GM23338 (cell line): ENCODE measurements around the gene FAM118B. TPM values are rescaled to one million over a fixed set of nuclear protein-coding genes. Genes with fewer than 3 reads are reported as not detected.

Experiments
- ATAC-seq: fragments of 200-7000 bp; cut with Tn5 transposase; 3 replicates; pipeline ENCODE4 v1.9.1; 2020
- DNase-seq: peaks from one replicate; pipeline ENCODE4 v3.0.0-alpha.2; 2015; ENCODE audit warnings: low spot score
- H2AFZ ChIP-seq: fragments of 200-600 bp; sonication (generic); 2 replicates; pipeline ENCODE4 v1.8.0; 2016; ENCODE audit warnings: antibody characterized with exemption, mild to moderate bottlenecking, moderate library complexity
- H3F3A ChIP-seq: fragments of 200-600 bp; sonication (generic); replicated peaks from 2 replicates; pipeline ENCODE4 v1.8.0; 2017; ENCODE audit warnings: antibody characterized with exemption, mixed run types, low read depth
- H3K27ac ChIP-seq: fragments of 200-600 bp; sonication (generic); 2 replicates; pipeline ENCODE4 v1.6.1; 2016; ENCODE audit warnings: low read depth
- H3K27me3 ChIP-seq: fragments of 200-600 bp; sonication (generic); 2 replicates; pipeline ENCODE4 v1.8.0; 2016; ENCODE audit warnings: mild to moderate bottlenecking, mixed run types, moderate library complexity; ENCODE audit not compliant: insufficient read depth
- H3K36me3 ChIP-seq: fragments of 200-600 bp; sonication (generic); 2 replicates; pipeline ENCODE4 v1.8.0; 2016; ENCODE audit warnings: mild to moderate bottlenecking; ENCODE audit not compliant: insufficient read depth
- H3K4me1 ChIP-seq: fragments of 200-600 bp; sonication (generic); 2 replicates; pipeline ENCODE4 v1.8.0; 2016; ENCODE audit warnings: mild to moderate bottlenecking, moderate library complexity; ENCODE audit not compliant: insufficient read depth
- H3K4me2 ChIP-seq: fragments of 200-600 bp; sonication (generic); 2 replicates; pipeline ENCODE4 v1.7.1; 2017; ENCODE audit warnings: mixed run types
- H3K4me3 ChIP-seq: fragments of 200-600 bp; sonication (generic); 2 replicates; pipeline ENCODE4 v1.6.1; 2016; ENCODE audit warnings: mixed run types
- H3K79me2 ChIP-seq: fragments of 200-600 bp; sonication (generic); replicated peaks from 2 replicates; pipeline ENCODE4 v1.8.0; 2017; ENCODE audit warnings: mild to moderate bottlenecking; ENCODE audit not compliant: insufficient read depth
- H3K9me2 ChIP-seq: fragments of 200-600 bp; sonication (generic); 2 replicates; pipeline ENCODE4 v1.8.0; 2017; ENCODE audit not compliant: insufficient read depth
- H4K20me1 ChIP-seq: fragments of 200-600 bp; sonication (generic); replicated peaks from 2 replicates; pipeline ENCODE4 v1.8.0; 2017; ENCODE audit warnings: mild to moderate bottlenecking; ENCODE audit not compliant: insufficient read depth
- H3K27ac Mint-ChIP-seq: 2 replicates; pipeline ENCODE4 v1.8.0; 2020; ENCODE audit warnings: inconsistent platforms, mild to moderate bottlenecking, moderate library complexity, mixed read lengths
- H3K27me3 Mint-ChIP-seq: 3 replicates; pipeline ENCODE4 v1.8.0; 2022; ENCODE audit warnings: low read depth, mild to moderate bottlenecking, moderate library complexity, mixed read lengths, inconsistent platforms; ENCODE audit not compliant: insufficient read depth, poor library complexity
- H3K36me3 Mint-ChIP-seq: 3 replicates; pipeline ENCODE4 v1.8.0; 2021; ENCODE audit warnings: low read depth, mild to moderate bottlenecking, inconsistent platforms, moderate library complexity, mixed read lengths
- H3K4me1 Mint-ChIP-seq: 3 replicates; pipeline ENCODE4 v1.8.0; 2020; ENCODE audit warnings: mild to moderate bottlenecking, inconsistent platforms, mixed read lengths
- H3K4me3 Mint-ChIP-seq: 3 replicates; pipeline ENCODE4 v1.8.0; 2021; ENCODE audit warnings: moderate library complexity, mild to moderate bottlenecking, inconsistent platforms, mixed read lengths
- H3K9me3 Mint-ChIP-seq: 3 replicates; pipeline ENCODE4 v1.8.0; 2020; ENCODE audit warnings: moderate library complexity, mild to moderate bottlenecking, inconsistent platforms, mixed read lengths
- CREB1 ChIP-seq: fragments of 250-450 bp; sonication (Bioruptor Pico); IDR thresholded peaks from 2 replicates; pipeline ENCODE4 v1.5.0; 2020; ENCODE audit warnings: low read depth, mild to moderate bottlenecking, moderate library complexity
- CTCF ChIP-seq, 2 experiments: fragments of 200-600 bp in 1 of 2; sonication (generic) in 1 of 2; conservative IDR thresholded peaks; 2 replicates each; pipeline versions ENCODE4 v1.5.1 to v1.6.1; 2016 to 2017; ENCODE audit warnings: antibody characterized with exemption in 2 of 2, low read depth in 2 of 2, mild to moderate bottlenecking in 2 of 2, moderate library complexity in 1 of 2
- ETS1 ChIP-seq: IDR thresholded peaks from 2 replicates; pipeline ENCODE4 v1.6.1; 2016; ENCODE audit warnings: antibody characterized with exemption
- EZH2 ChIP-seq: fragments of 200-600 bp; sonication (generic); IDR thresholded peaks from one replicate; pipeline ENCODE4 v1.8.0; 2017; ENCODE audit warnings: antibody characterized with exemption, mild to moderate bottlenecking, low read depth; ENCODE audit not compliant: unreplicated experiment
- EZH2phosphoT487 ChIP-seq: fragments of 200-600 bp; sonication (generic); IDR thresholded peaks from one replicate; pipeline ENCODE4 v1.8.1; 2018; ENCODE audit warnings: antibody characterized with exemption; ENCODE audit not compliant: unreplicated experiment
- JUNB ChIP-seq: IDR thresholded peaks from one replicate; pipeline ENCODE4 v1.6.1; 2016; ENCODE audit warnings: antibody characterized with exemption; ENCODE audit not compliant: unreplicated experiment
- NANOG ChIP-seq: IDR thresholded peaks from 2 replicates; pipeline ENCODE4 v1.6.1; 2016; ENCODE audit warnings: antibody characterized with exemption, borderline replicate concordance
- POLR2AphosphoS5 ChIP-seq: IDR thresholded peaks from 2 replicates; pipeline ENCODE4 v1.6.1; 2016; ENCODE audit warnings: antibody characterized with exemption, low read depth
- REST ChIP-seq: IDR thresholded peaks from one replicate; pipeline ENCODE4 v1.6.1; 2018; ENCODE audit warnings: antibody characterized with exemption; ENCODE audit not compliant: unreplicated experiment
- STAT1 ChIP-seq: IDR thresholded peaks from one replicate; pipeline ENCODE4 v1.6.1; 2016; ENCODE audit warnings: antibody characterized with exemption; ENCODE audit not compliant: unreplicated experiment
- ZNF114 ChIP-seq: fragments of 250-450 bp; sonication (Bioruptor Pico); IDR thresholded peaks from 2 replicates; pipeline ENCODE4 v1.5.0; 2020; ENCODE audit warnings: mild to moderate bottlenecking, moderate library complexity
- ZNF331 ChIP-seq: fragments of 250-450 bp; sonication (Bioruptor Pico); IDR thresholded peaks from 2 replicates; pipeline ENCODE4 v1.5.0; 2020; ENCODE audit warnings: low read depth, mild to moderate bottlenecking, moderate library complexity
- ZNF462 ChIP-seq: fragments of 250-450 bp; sonication (Bioruptor Pico); IDR thresholded peaks from 2 replicates; pipeline ENCODE4 v1.5.0; 2020; ENCODE audit warnings: mild to moderate bottlenecking, moderate library complexity
- polyA plus RNA-seq: library from polyadenylated mRNA; unstranded; fragments of >200 nt; fragmentation: Nextera tagmentation; extraction: Ambion mirVana; gene quantifications from 2 replicates; pipeline ENCODE4 v1.2.1, GENCODE V29; 2016
- total RNA-seq: library from RNA; depleted of rRNA; stranded (reverse); fragments of >200 nt; shearing (Covaris generic); gene quantifications from 2 replicates; pipeline ENCODE4 v1.2.3, GENCODE V29; 2014

FAM118B gene
- total and polyA plus RNA-seq, 2 experiments from 2014 or later: 33.7 to 43.4 TPM

GRCh38 chr11:126225295-126225665 lies 13.7 kb downstream of the FAM118B start:
- no peaks in the 10 kb centered on the region for H3K27me3 ChIP-seq
- H3K4me1 Mint-ChIP-seq: no peaks in the 10 kb centered on the region
- no peak overlapping the region for H3K4me3 ChIP-seq
- H3K4me1 ChIP-seq: no peaks in the 10 kb centered on the region
- TF ChIP-seq ZNF462 (CRISPR knock-in tag) (no peak), ETS1 (no peak), NANOG (no peak), STAT1 (no peak), CTCF (conservative IDR thresholded peaks at IDR 0.05; ENCODE audit: low read depth in 2 of 2) (no peak), ZNF331 (CRISPR knock-in tag) (no peak), ZNF114 (CRISPR knock-in tag) (no peak), POLR2AphosphoS5 (no peak), EZH2 (no peak), REST (no peak), JUNB (no peak), EZH2phosphoT487 (no peak), CREB1 (no peak)
- no peaks in the 10 kb centered on the region for H3F3A ChIP-seq
- peaks cover 11% of the 10 kb centered on the region; the same call in 1 of the 2 replicates for H4K20me1 ChIP-seq
- H3K36me3 ChIP-seq: 0 out of 2 replicates have a peak, but pooled peaks cover 3% of the 10 kb centered on the region
- peaks cover 22% of the 10 kb centered on the region for H3K9me3 Mint-ChIP-seq
- DNase-seq: no peak
- no peak overlapping the region for H3K4me3 Mint-ChIP-seq
- peaks cover 90% of the 10 kb centered on the region for H3K79me2 ChIP-seq
- H3K27ac ChIP-seq: no peak overlapping the region
- no peak overlapping the region for H3K27ac Mint-ChIP-seq
- H3K27me3 Mint-ChIP-seq: peaks cover 8% of the 10 kb centered on the region
- ATAC-seq: no peak
- no peak overlapping the region for H3K4me2 ChIP-seq
- no peak overlapping the region for H2AFZ ChIP-seq
- H3K36me3 Mint-ChIP-seq: peaks cover 29% of the 10 kb centered on the region
- H3K9me2 ChIP-seq: no peaks in the 10 kb centered on the region
